DLD1 (cell line): Measurements from ENCODE around the gene KIF11.

ENCODE experiments used
- in situ Hi-C: cut with HindIII; loops from 2 replicates; pipeline ENCODE4 v1.10.0; 2017; ENCODE audit warnings: low sequenced_read_pairs

KIF11 gene

DNA sequence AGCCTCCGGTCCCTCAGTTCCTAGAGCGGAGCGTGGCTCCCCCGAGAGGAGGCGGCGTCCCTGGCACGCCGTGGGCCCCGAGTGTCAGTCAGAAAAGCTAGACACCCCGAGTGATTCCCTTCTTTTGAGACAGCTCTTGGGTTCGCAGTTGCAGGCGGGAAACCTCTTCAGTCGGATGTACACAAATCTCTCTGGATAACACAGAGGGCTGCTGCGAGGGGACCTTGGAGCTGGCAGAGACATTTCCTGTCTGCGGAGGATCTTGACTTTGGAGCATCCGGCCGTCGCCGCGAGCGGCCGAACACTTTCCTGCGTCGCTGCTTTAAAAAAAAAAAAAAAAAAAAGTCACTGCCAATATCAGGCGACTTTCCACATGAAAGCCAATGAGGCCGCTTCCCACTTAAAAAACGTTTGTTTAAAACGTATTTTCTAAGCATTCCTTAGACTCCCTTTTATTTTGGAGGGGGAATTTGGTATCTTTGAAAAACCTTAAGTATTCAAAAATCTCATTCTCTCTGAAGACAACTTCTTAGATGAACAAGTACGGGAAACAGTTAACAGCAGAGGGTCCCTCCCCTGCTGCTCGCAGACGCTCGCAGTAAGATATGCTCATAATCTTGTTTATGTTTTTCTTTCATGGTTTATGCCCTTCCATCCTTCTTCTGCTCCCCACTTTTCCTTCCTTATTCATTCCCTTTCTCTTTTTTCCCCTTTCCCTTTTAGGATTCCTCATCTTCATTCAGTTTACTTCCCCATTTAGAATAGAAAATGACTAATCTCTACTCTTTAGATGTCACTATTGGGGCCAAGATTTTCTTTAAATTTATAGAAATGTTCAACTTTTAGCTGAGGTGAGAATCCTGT lies 106.8 kb downstream of the KIF11 start:
- in situ Hi-C loops: no loop called here

DNA sequence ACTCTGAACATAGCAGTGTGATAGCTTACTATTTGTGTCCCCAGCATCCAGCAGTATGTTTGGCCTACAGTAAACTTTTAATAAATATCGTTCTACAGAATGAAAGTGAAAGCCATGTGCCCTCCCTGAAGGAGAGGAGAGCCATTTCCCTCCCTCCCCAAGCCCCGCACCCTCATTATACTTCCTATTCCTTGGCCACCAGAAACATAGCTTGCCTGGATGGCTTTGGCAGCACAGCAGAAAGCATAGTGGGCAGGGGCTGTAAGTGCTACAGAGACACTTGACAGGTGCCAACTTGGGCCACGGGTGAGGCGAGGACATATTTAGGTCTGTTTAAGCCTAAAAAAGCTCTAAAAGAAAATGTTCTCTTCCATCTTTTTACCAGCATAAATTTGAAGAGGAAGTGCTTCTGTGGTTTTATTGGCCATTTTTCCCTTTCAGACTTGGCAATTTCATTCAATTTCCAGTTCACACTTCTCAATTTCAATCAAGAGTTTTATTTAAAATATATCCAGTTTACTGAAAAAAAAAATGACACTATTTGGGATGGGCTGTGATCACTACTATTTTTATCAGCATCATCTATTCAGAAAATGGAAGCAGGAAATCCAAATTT lies 109.5 kb downstream of the KIF11 start:
- in situ Hi-C loops: no loop called here
